IMR-90 (cell line): ENCODE results near the gene HUWE1.

ENCODE experiments used
- CEBPB ChIP-seq: IDR thresholded peaks from 2 replicates; pipeline ENCODE4 v1.6.1; 2012; ENCODE audit warnings: low read depth, low read length, improper control_type of control experiment
- CTCF ChIP-seq: conservative IDR thresholded peaks from 2 replicates; pipeline ENCODE4 v1.5.1; 2012; ENCODE audit warnings: mild to moderate bottlenecking, low read depth, low read length, improper control_type of control experiment
- ELK1 ChIP-seq: fragments of 150-350 bp; IDR thresholded peaks from 2 replicates; pipeline ENCODE4 v1.6.1; 2016; ENCODE audit warnings: low read depth, mild to moderate bottlenecking, low read length, moderate library complexity, borderline replicate concordance
- POLR2A ChIP-seq: IDR thresholded peaks from 2 replicates; pipeline ENCODE4 v1.6.1; 2012; ENCODE audit warnings: mild to moderate bottlenecking, low read depth, low read length

GRCh38 chrX:53686151-53686885 is at the start of gene HUWE1:
- TF ChIP-seq CTCF, result no peak
- TF ChIP-seq CEBPB, result no peak
- no peak for TF ChIP-seq POLR2A
- no peak for TF ChIP-seq ELK1
